ENCODE results near the gene CTTN. TPM values are rescaled to one million over a fixed set of nuclear protein-coding genes. Genes with fewer than 3 reads are reported as not detected.
A peak's percentile ranks its signal among the peaks of the same experiment; 100 is the strongest.

The CTTN gene
- total RNA-seq, 4 donors from 2014 or later, result 111 to 164 (median 146) TPM

DNA sequence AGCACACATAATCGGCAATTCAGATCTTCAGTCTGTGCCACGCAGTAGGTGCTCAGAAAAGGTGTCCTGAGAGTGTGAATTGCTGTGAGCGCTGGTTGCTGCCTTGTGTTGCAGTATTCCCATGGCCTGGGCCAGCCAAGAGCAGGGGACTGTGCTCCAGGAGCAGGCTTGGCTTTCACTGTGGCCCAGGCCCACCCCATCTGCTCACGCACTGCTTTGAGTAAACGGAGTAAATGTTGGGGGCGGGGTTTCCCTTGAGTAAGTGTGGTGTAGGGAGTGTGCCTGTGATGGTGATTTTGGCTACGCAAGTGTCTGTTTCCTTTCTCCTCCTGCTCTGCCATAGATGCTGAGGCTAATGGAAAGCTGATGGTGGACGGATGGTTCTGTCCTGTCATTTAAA, 2.3 kb downstream of the CTTN start:
- Histone ChIP-seq H3K9me3 (no peaks in the 10 kb centered on the region), H3K4me1 (peaks cover 24 to 62% (median 54%) of the 10 kb centered on the region in 4 donors), H3K36me3 (peaks cover 3 to 6% (median 5%) of the 10 kb centered on the region in 4 donors), H3K4me3 (peak overlapping the region in 2 of 4 donors; percentile 86 to 93), H3K27ac (replicated peaks in 1 of 4) (peak overlapping the region; percentile 90 to 96 (median 93)), H3K27me3 (no peaks in the 10 kb centered on the region)
- no peak for TF ChIP-seq EP300 (IDR thresholded peaks at IDR 0.05)
- TF ChIP-seq, protein P1, sequence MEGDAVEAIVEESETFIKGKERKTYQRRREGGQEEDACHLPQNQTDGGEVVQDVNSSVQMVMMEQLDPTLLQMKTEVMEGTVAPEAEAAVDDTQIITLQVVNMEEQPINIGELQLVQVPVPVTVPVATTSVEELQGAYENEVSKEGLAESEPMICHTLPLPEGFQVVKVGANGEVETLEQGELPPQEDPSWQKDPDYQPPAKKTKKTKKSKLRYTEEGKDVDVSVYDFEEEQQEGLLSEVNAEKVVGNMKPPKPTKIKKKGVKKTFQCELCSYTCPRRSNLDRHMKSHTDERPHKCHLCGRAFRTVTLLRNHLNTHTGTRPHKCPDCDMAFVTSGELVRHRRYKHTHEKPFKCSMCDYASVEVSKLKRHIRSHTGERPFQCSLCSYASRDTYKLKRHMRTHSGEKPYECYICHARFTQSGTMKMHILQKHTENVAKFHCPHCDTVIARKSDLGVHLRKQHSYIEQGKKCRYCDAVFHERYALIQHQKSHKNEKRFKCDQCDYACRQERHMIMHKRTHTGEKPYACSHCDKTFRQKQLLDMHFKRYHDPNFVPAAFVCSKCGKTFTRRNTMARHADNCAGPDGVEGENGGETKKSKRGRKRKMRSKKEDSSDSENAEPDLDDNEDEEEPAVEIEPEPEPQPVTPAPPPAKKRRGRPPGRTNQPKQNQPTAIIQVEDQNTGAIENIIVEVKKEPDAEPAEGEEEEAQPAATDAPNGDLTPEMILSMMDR (IDR thresholded peaks at IDR 0.05), result no peak
- no peak for TF ChIP-seq POLR2A (IDR thresholded peaks at IDR 0.05; ENCODE audit: low read depth)
- no peak for TF ChIP-seq POLR2AphosphoS5 (IDR thresholded peaks at IDR 0.05)
- intact Hi-C loops (cut with DNase I), result loop anchor here (5.0 kb wide), 2 partner anchors 128 to 198 kb away; partner anchors contain the start of genes FADD and PPFIA1
- no peak for DNase-seq (ENCODE audit: extremely low spot score)
- WGBS, result 86% methylated on average over 8 of the region's 8 CpGs

DNA sequence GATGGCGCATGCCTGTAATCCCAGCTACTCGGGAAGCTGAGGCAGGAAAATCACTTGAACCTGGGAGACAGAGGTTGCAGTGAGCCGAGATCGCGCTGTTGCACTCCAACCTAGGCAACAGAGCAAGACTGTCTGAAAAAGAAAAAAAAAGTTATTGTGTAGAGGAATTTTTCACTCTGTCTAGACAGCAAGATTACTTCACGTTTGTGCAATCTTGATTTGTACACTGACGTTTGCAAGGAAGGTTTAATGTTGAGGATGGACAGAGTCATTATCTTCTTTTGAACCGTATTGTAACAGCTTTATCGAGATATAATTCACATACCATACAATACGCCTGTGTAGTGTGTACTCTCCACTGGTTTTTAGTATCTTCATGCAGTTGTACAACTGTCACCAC, 3.7 kb downstream of the CTTN start:
- intact Hi-C loops (cut with DNase I), result loop anchor here (5.0 kb wide), 2 partner anchors 130 to 200 kb away; partner anchors contain the start of genes FADD and PPFIA1
- Histone ChIP-seq H3K27me3 (no peaks in the 10 kb centered on the region), H3K9me3 (no peaks in the 10 kb centered on the region), H3K27ac (replicated peaks in 1 of 4) (peak overlapping the region in 1 of 4 donors; percentile 96), H3K4me3 (no peak overlapping the region), H3K36me3 (peaks cover 10 to 20% (median 13%) of the 10 kb centered on the region in 4 donors), H3K4me1 (peaks cover 31 to 57% (median 52%) of the 10 kb centered on the region in 4 donors)
- WGBS, result 85% methylated on average over 10 of the region's 10 CpGs
- TF ChIP-seq POLR2AphosphoS5 (IDR thresholded peaks at IDR 0.05) (no peak), POLR2A (IDR thresholded peaks at IDR 0.05; ENCODE audit: low read depth) (no peak), EP300 (IDR thresholded peaks at IDR 0.05) (no peak)
- TF ChIP-seq, protein P1 (IDR thresholded peaks at IDR 0.05), result no peak
- DNase-seq (ENCODE audit: extremely low spot score), result no peak

- WGBS, result 68% methylated on average over 1 of the region's 1 CpG
- Histone ChIP-seq H3K27me3 (no peaks in the 10 kb centered on the region), H3K4me1 (peaks cover 29 to 50% (median 45%) of the 10 kb centered on the region in 4 donors), H3K27ac (replicated peaks in 1 of 4) (peak overlapping the region in 1 of 4 donors; percentile 96), H3K4me3 (no peak overlapping the region), H3K36me3 (peaks cover 16 to 27% (median 19%) of the 10 kb centered on the region in 4 donors), H3K9me3 (no peaks in the 10 kb centered on the region)
- no peak for DNase-seq (ENCODE audit: extremely low spot score)
- TF ChIP-seq, protein P1 (IDR thresholded peaks at IDR 0.05), result no peak
- no peak for TF ChIP-seq EP300 (IDR thresholded peaks at IDR 0.05)
- no peak for TF ChIP-seq POLR2AphosphoS5 (IDR thresholded peaks at IDR 0.05)
- no peak for TF ChIP-seq POLR2A (IDR thresholded peaks at IDR 0.05; ENCODE audit: low read depth)
- intact Hi-C loops (cut with DNase I), result loop anchor here (5.0 kb wide), 2 partner anchors 130 to 200 kb away; partner anchors contain the start of genes FADD and PPFIA1
Observed at GRCh38 chr11:70402685-70403084, 4.4 kb downstream of the CTTN start.

- Histone ChIP-seq H3K9me3 (no peaks in the 10 kb centered on the region), H3K4me1 (peaks cover 32 to 40% (median 37%) of the 10 kb centered on the region in 4 donors), H3K4me3 (no peak overlapping the region), H3K36me3 (peaks cover 30 to 42% (median 35%) of the 10 kb centered on the region in 4 donors), H3K27me3 (no peaks in the 10 kb centered on the region), H3K27ac (replicated peaks in 1 of 4) (no peak overlapping the region)
- intact Hi-C loops (cut with DNase I), result loop anchor here (5.0 kb wide), 2 partner anchors 132 to 202 kb away; partner anchors contain the start of genes FADD and PPFIA1
- no peak for TF ChIP-seq POLR2AphosphoS5 (IDR thresholded peaks at IDR 0.05)
- WGBS, result 92% methylated on average over 10 of the region's 11 CpGs
- no peak for DNase-seq (ENCODE audit: extremely low spot score)
Observed at GRCh38 chr11:70404244-70404643, 5.9 kb downstream of the CTTN start.

- no peak overlapping the region for H3K27ac ChIP-seq (replicated peaks in 1 of 4)
- H3K36me3 ChIP-seq, result peaks cover 46 to 58% (median 51%) of the 10 kb centered on the region in 4 donors
- peaks cover 18 to 29% (median 24%) of the 10 kb centered on the region in 4 donors for H3K4me1 ChIP-seq
- H3K4me3 ChIP-seq, result no peak overlapping the region
- intact Hi-C loops (cut with DNase I), result no loop called here
- H3K9me3 ChIP-seq, result no peaks in the 10 kb centered on the region
- 83% methylated on average over 15 of the region's 20 CpGs for WGBS
- no peak for DNase-seq (ENCODE audit: extremely low spot score)
- H3K27me3 ChIP-seq, result no peaks in the 10 kb centered on the region
- no peak for TF ChIP-seq POLR2AphosphoS5 (IDR thresholded peaks at IDR 0.05)
- TF ChIP-seq EP300 (IDR thresholded peaks at IDR 0.05), result no peak
- no peak for TF ChIP-seq POLR2A (IDR thresholded peaks at IDR 0.05; ENCODE audit: low read depth)
- TF ChIP-seq, protein P1 (IDR thresholded peaks at IDR 0.05), result no peak
Observed at GRCh38 chr11:70405679-70406395, 7.5 kb downstream of the CTTN start.
